K562 (cell line): Measurements from ENCODE around the gene PDCD1.

ENCODE experiments used
- CHD2 ChIP-seq: IDR thresholded peaks from 2 replicates; pipeline ENCODE4 v1.6.1; 2011; ENCODE audit warnings: low read depth, low read length
- ILK ChIP-seq: fragments of 450-650 bp; IDR thresholded peaks from 2 replicates; pipeline ENCODE4 v1.6.1; 2016; ENCODE audit warnings: missing genetic modification characterization, low read depth, mild to moderate bottlenecking, missing compliant biosample characterization, moderate library complexity, borderline replicate concordance
- JUN ChIP-seq, 2 experiments: sonication (generic) in 1 of 2; formaldehyde crosslinking in 1 of 2; IDR thresholded peaks; 2 replicates each; pipeline versions ENCODE4 v1.6.1 to v1.8.0; 2012 to 2022; ENCODE audit warnings: borderline replicate concordance in 2 of 2, mild to moderate bottlenecking in 2 of 2, improper control_type of control experiment in 1 of 2, low read depth in 1 of 2, low read length in 1 of 2, missing genetic modification reagents in 1 of 2
- POLR2AphosphoS5 ChIP-seq: IDR thresholded peaks from 2 replicates; pipeline ENCODE4 v1.6.1; 2011; ENCODE audit warnings: mild to moderate bottlenecking, low read depth, low read length, moderate library complexity; ENCODE audit not compliant: control insufficient read depth, insufficient read depth

- TF ChIP-seq POLR2AphosphoS5 (no peak), JUN (IDR thresholded peaks at IDR 0.05; ENCODE audit: borderline replicate concordance, low read depth, low read length) (no peak), JUN (CRISPR knock-in tag; IDR thresholded peaks at IDR 0.05; ENCODE audit: borderline replicate concordance) (no peak), ILK (no peak), CHD2 (no peak)
Observed at GRCh38 chr2:241815477-241816430, 42.9 kb downstream of the PDCD1 start.
